Embryonic facial prominence (tissue), 1 donor: Measurements from ENCODE around the gene CRLF1.

Experiments
- DNase-seq: peaks from one replicate; pipeline ENCODE4 v3.0.0-alpha.2; 2016; ENCODE audit errors: extremely low spot score

The CRLF1 gene

GRCh38 chr19:18557411-18558201 lies 49.0 kb downstream of the CRLF1 start, which contains the start of gene KXD1:
Gene KXD1, plus strand, starts transcription at chr19:18557870. Its CDS starts 4,187 bp downstream, at chr19:18562057.
- peak; percentile 94 for DNase-seq

GRCh38 chr19:18551631-18552030 lies 55.0 kb downstream of the CRLF1 start:
- DNase-seq = no peak

GRCh38 chr19:18543814-18544475 lies 62.7 kb downstream of the CRLF1 start:
- DNase-seq = no peak
